C4-2B (cell line): Measurements from ENCODE around the gene SMCO4.

Experiments
- H3K27ac ChIP-seq: fragments of 450-650 bp; 2 replicates; pipeline ENCODE4 v1.5.1; 2017
- ZFX ChIP-seq: fragments of 450-650 bp; IDR thresholded peaks from 2 replicates; pipeline ENCODE4 v1.6.1; 2017
- TF ChIP-seq, protein P1 (sequence below): fragments of 450-650 bp; conservative IDR thresholded peaks from 2 replicates; pipeline ENCODE4 v1.5.1; 2017; ENCODE audit warnings: mild to moderate bottlenecking

The SMCO4 gene

DNA sequence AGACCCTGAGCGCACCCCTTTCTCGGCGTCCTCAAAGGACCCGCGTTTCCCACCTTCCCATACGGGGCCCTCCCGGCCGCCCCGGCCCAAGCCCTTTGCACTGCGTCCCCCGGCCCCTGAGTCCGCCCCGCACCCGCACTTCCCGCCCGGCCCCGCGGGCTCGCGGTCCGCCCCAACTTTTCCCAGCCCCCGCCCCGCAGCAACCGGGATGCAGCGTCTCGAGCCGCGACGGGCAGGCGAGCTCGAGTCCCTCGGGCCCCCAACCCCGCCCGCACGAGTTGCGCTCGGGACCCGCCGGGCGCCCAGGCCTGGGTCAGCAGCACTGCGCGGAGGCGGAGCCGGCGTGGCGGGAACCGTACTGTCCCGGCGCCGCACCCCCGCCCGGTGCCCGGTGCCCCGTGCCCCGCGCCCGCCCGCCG, 371 bp downstream of the SMCO4 start:
- peak overlapping the region; percentile 77 for H3K27ac ChIP-seq

DNA sequence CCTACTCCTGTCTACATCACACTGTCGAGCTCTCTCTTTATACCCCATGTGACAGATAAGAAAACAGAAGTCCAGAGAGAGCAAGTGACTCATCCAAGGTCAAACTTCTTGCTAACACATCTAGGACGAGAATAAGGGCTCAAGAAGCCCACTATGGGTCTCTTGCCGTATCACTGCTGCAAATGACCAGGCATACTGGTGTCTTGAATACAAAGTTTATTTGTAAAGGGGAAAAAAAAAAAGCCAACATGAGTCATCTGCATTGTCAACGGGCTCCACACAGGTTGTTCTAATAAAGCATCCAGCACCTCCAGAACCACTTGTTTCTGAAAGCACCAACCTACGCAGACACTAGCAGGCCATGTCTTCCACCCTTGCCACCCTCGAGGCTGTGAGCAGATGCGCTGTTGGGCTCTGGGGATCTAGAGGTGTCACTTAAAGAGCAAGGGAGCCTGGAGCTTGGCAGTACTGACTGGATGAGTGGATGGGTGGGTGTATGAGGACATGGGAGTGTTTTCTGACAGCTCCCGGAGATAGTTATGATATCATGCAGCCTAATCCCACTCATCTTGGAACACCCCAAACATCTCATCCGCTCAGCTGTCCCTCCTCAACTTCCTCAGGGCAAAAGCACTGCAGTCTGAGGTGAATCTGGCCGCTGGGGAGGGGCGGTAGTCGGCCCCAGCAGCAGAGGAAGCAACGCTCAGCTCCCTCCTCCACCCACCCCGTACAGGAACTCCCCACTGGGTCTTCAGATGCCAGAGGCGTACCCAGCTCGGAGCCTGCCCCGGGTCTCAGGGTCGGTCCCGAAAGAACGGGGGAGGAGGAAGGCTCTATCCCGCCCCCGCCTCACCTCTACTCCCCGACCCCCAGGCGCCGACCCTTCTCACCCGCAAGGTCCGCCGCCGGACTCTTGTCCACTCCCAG, 1.0 kb downstream of the SMCO4 start:
- H3K27ac ChIP-seq, result peak overlapping the region; percentile 77
- no peak for TF ChIP-seq ZFX
- TF ChIP-seq, protein P1, sequence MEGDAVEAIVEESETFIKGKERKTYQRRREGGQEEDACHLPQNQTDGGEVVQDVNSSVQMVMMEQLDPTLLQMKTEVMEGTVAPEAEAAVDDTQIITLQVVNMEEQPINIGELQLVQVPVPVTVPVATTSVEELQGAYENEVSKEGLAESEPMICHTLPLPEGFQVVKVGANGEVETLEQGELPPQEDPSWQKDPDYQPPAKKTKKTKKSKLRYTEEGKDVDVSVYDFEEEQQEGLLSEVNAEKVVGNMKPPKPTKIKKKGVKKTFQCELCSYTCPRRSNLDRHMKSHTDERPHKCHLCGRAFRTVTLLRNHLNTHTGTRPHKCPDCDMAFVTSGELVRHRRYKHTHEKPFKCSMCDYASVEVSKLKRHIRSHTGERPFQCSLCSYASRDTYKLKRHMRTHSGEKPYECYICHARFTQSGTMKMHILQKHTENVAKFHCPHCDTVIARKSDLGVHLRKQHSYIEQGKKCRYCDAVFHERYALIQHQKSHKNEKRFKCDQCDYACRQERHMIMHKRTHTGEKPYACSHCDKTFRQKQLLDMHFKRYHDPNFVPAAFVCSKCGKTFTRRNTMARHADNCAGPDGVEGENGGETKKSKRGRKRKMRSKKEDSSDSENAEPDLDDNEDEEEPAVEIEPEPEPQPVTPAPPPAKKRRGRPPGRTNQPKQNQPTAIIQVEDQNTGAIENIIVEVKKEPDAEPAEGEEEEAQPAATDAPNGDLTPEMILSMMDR, result no peak

More for the DNA sequence above, 371 bp downstream of the SMCO4 start:
- TF ChIP-seq, protein P1, result no peak
- TF ChIP-seq ZFX, result peak; percentile 53

GRCh38 chr11:93540896-93541553, 2.2 kb downstream of the SMCO4 start:
- H3K27ac ChIP-seq, result no peak overlapping the region
- TF ChIP-seq, protein P1, result no peak
- no peak for TF ChIP-seq ZFX

GRCh38 chr11:93540337-93540736, 2.9 kb downstream of the SMCO4 start:
- H3K27ac ChIP-seq, result no peak overlapping the region
- TF ChIP-seq, protein P1, result no peak
- no peak for TF ChIP-seq ZFX

- no peak for TF ChIP-seq ZFX
- TF ChIP-seq, protein P1, result no peak
- peak overlapping the region; percentile 45 for H3K27ac ChIP-seq
Measured at GRCh38 chr11:93537767-93538261, 5.4 kb downstream of the SMCO4 start.

DNA sequence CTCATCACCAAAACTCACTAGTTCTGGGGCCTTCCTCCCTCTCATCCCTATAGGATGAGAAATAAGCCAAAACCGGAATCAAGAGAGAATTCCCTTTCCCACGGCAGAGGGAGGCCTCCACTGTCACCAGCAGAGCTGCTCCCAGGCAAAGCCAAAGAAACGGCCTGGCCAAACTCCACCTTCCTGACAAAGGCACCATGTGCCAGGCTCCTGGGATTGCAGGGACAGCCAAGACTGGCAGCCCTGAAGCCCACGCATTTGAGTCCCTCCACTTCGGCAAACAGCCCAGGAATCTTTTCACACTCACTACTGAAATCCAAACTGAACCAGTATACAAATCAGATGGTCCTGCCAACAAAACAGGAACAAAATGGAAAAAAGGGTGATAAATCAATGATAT, 6.1 kb downstream of the SMCO4 start:
- peak overlapping the region; percentile 45 for H3K27ac ChIP-seq
- TF ChIP-seq, protein P1, result no peak
- TF ChIP-seq ZFX, result no peak
